CD14-positive monocyte (primary cell): ENCODE data around the gene PRELID3B. TPM values are rescaled to one million over a fixed set of nuclear protein-coding genes. Genes with fewer than 3 reads are reported as not detected.

Experiments used
- DNase-seq, 3 donors: peaks; one replicate each; pipeline ENCODE4 v3.0.0-alpha.2; 2011 to 2022
- H2AFZ ChIP-seq: 2 replicates; pipeline ENCODE4 v1.6.0; 2012; ENCODE audit warnings: mild to moderate bottlenecking, low read depth, low read length, inconsistent platforms; ENCODE audit not compliant: insufficient read depth, poor library complexity, severe bottlenecking
- H3K27ac ChIP-seq, 2 donors: 1 replicate in 1 of 2; 2 replicates in 1 of 2; pipeline ENCODE4 v1.5.1; 2012 to 2013; ENCODE audit warnings: low read length in 2 of 2, control low read depth in 1 of 2, inconsistent platforms in 1 of 2, low read depth in 1 of 2, mild to moderate bottlenecking in 1 of 2
- H3K27me3 ChIP-seq, 2 donors: one replicate each; pipeline versions ENCODE4 v1.6.0 to v1.6.1; 2011 to 2013; ENCODE audit warnings: low read length in 2 of 2; ENCODE audit not compliant: control insufficient read depth in 2 of 2, insufficient read depth in 2 of 2
- H3K36me3 ChIP-seq, 2 donors: replicated peaks in 1 of 2; 1 replicate in 1 of 2; 2 replicates in 1 of 2; pipeline versions ENCODE4 v1.5.1 to v1.6.1; 2012 to 2013; ENCODE audit warnings: low read length in 2 of 2, control low read depth in 1 of 2, inconsistent platforms in 1 of 2, mild to moderate bottlenecking in 1 of 2; ENCODE audit not compliant: insufficient read depth in 2 of 2, control insufficient read depth in 1 of 2
- H3K4me1 ChIP-seq, 2 donors: 1 replicate in 1 of 2; 2 replicates in 1 of 2; pipeline versions ENCODE4 v1.5.1 to v1.6.1; 2012 to 2013; ENCODE audit warnings: low read length in 2 of 2, control low read depth in 1 of 2, inconsistent platforms in 1 of 2, mild to moderate bottlenecking in 1 of 2, moderate library complexity in 1 of 2; ENCODE audit not compliant: insufficient read depth in 2 of 2, control insufficient read depth in 1 of 2
- H3K4me2 ChIP-seq: replicated peaks from 2 replicates; pipeline ENCODE3; 2012; ENCODE audit warnings: low read length, moderate library complexity, mild to moderate bottlenecking; ENCODE audit not compliant: poor library complexity, severe bottlenecking; ENCODE audit errors: extremely low read depth
- H3K4me3 ChIP-seq, 3 experiments: fragments of 200-600 bp in 1 of 3; sonication (generic) in 1 of 3; replicated peaks in 1 of 3; 1 replicate in 2 of 3; 2 replicates in 1 of 3; pipeline ENCODE4 v1.5.1; 2011 to 2013; ENCODE audit warnings: low read length in 3 of 3, mild to moderate bottlenecking in 3 of 3, control low read depth in 2 of 3, low read depth in 2 of 3, inconsistent platforms in 1 of 3, moderate library complexity in 1 of 3
- H3K79me2 ChIP-seq: 2 replicates; pipeline ENCODE4 v1.6.0; 2012; ENCODE audit warnings: mild to moderate bottlenecking, control low read depth, inconsistent platforms, low read length, moderate library complexity; ENCODE audit not compliant: insufficient read depth
- H3K9ac ChIP-seq: 2 replicates; pipeline ENCODE4 v1.6.0; 2017; ENCODE audit warnings: low read length, mild to moderate bottlenecking; ENCODE audit not compliant: insufficient read depth, poor library complexity, severe bottlenecking
- H3K9me3 ChIP-seq, 2 donors: replicated peaks in 1 of 2; 1 replicate in 1 of 2; 2 replicates in 1 of 2; pipeline versions ENCODE4 v1.5.1 to v1.6.1; 2012 to 2013; ENCODE audit warnings: low read length in 2 of 2, control low read depth in 1 of 2; ENCODE audit not compliant: control insufficient read depth in 1 of 2, insufficient read depth in 1 of 2
- H4K20me1 ChIP-seq: 2 replicates; pipeline ENCODE4 v1.6.0; 2012; ENCODE audit warnings: mild to moderate bottlenecking, low read length, control low read depth, moderate library complexity; ENCODE audit not compliant: insufficient read depth
- H3K27ac Mint-ChIP-seq, 7 donors: one replicate each; pipeline ENCODE4 v1.8.0; 2020; ENCODE audit warnings: mild to moderate bottlenecking in 7 of 7, mixed read lengths in 7 of 7, moderate library complexity in 6 of 7, inconsistent platforms in 2 of 7
- H3K27me3 Mint-ChIP-seq, 3 donors: one replicate each; pipeline ENCODE4 v1.8.0; 2021 to 2022; ENCODE audit warnings: low read depth in 3 of 3, mild to moderate bottlenecking in 3 of 3, mixed read lengths in 3 of 3, moderate library complexity in 3 of 3, inconsistent platforms in 1 of 3
- H3K36me3 Mint-ChIP-seq, 2 donors: one replicate each; pipeline ENCODE4 v1.8.0; 2020; ENCODE audit warnings: mixed read lengths in 2 of 2, inconsistent platforms in 1 of 2, mild to moderate bottlenecking in 1 of 2
- H3K4me1 Mint-ChIP-seq: one replicate; pipeline ENCODE4 v1.8.0; 2020; ENCODE audit warnings: mild to moderate bottlenecking, mixed read lengths
- H3K4me3 Mint-ChIP-seq, 2 donors: one replicate each; pipeline ENCODE4 v1.8.0; 2020; ENCODE audit warnings: mild to moderate bottlenecking in 2 of 2, mixed read lengths in 2 of 2, moderate library complexity in 1 of 2
- H3K9me3 Mint-ChIP-seq, 7 donors: one replicate each; pipeline ENCODE4 v1.8.0; 2020 to 2022; ENCODE audit warnings: mixed read lengths in 7 of 7, mild to moderate bottlenecking in 6 of 7, moderate library complexity in 6 of 7, inconsistent platforms in 2 of 7
- WGBS: methylation state at CpG from one replicate; pipeline ENCODE4 v1.1.5; 2013; ENCODE audit warnings: missing lambda C conversion rate; ENCODE audit not compliant: insufficient coverage; 5-methylcytosine and 5-hydroxymethylcytosine counted together
- intact Hi-C, 2 donors: fragments of 100-400 bp; cut with micrococcal nuclease; formaldehyde crosslinking; loops; one replicate each; pipeline versions ENCODE4 v1.15.0 to v1.15.1; 2023
- polyA plus RNA-seq, 3 donors: library from polyadenylated mRNA; depleted of rRNA in 1 of 3; unstranded in 2 of 3; stranded (reverse) in 1 of 3; fragments of 300-500 nt in 2 of 3; fragments of >200 nt in 1 of 3; fragmentation: Illumina TruSeq in 2 of 3; gene quantifications; 1 replicate in 2 of 3; 2 replicates in 1 of 3; pipeline ENCODE4 v1.2.3, GENCODE V29; 2012 to 2021
- TF ChIP-seq, protein P1 (sequence below): fragments of 200-600 bp; IDR thresholded peaks from one replicate; pipeline ENCODE4 v1.8.0; 2022; ENCODE audit warnings: antibody characterized with exemption, mild to moderate bottlenecking

PRELID3B gene
- polyA plus RNA-seq, 3 donors: 16.9 to 21.0 (median 20.1) TPM

DNA sequence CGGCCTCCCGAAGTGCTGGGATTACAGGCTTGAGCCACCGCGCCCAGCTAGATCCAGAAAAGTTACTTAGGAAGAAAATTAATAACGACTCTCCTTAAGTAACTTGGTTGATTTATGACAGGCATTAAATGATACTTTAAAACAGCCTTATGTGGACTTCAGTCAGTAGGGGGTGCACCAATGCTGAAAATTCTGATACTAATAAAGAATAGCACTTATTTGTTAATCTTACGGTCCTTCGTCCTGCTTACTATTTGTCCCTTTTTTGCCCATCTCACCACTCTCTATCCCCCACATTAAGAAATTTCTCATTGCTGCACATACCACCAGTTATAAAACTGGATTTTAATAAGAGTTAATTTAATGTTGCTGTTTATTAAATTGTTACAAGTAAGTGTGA, 12.7 kb upstream of the PRELID3B start:
- no peaks in the 10 kb centered on the region for H4K20me1 ChIP-seq
- Mint-ChIP-seq H3K27me3 (peaks cover 1 to 24% (median 21%) of the 10 kb centered on the region in 3 donors), H3K36me3 (no peaks in the 10 kb centered on the region), H3K4me1 (no peaks in the 10 kb centered on the region), H3K27ac (no peak overlapping the region), H3K9me3 (peaks cover 0 to 4% (median 0%) of the 10 kb centered on the region in 7 donors), H3K4me3 (no peak overlapping the region)
- H3K4me2 ChIP-seq: no peak overlapping the region
- DNase-seq: no peak
- H3K9me3 ChIP-seq: no peaks in the 10 kb centered on the region
- no peak overlapping the region for H2AFZ ChIP-seq
- H3K27me3 ChIP-seq: peaks cover 15 to 33% of the 10 kb centered on the region in 2 donors
- H3K9ac ChIP-seq: no peak overlapping the region
- no peaks in the 10 kb centered on the region for H3K79me2 ChIP-seq
- WGBS: 80% methylated on average over 1 of the region's 7 CpGs
- no peak overlapping the region for H3K27ac ChIP-seq
- intact Hi-C loops: no loop called here
- TF ChIP-seq, protein P1, sequence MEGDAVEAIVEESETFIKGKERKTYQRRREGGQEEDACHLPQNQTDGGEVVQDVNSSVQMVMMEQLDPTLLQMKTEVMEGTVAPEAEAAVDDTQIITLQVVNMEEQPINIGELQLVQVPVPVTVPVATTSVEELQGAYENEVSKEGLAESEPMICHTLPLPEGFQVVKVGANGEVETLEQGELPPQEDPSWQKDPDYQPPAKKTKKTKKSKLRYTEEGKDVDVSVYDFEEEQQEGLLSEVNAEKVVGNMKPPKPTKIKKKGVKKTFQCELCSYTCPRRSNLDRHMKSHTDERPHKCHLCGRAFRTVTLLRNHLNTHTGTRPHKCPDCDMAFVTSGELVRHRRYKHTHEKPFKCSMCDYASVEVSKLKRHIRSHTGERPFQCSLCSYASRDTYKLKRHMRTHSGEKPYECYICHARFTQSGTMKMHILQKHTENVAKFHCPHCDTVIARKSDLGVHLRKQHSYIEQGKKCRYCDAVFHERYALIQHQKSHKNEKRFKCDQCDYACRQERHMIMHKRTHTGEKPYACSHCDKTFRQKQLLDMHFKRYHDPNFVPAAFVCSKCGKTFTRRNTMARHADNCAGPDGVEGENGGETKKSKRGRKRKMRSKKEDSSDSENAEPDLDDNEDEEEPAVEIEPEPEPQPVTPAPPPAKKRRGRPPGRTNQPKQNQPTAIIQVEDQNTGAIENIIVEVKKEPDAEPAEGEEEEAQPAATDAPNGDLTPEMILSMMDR: peak; percentile 18
- no peaks in the 10 kb centered on the region for H3K4me1 ChIP-seq
- H3K4me3 ChIP-seq: no peak overlapping the region
- H3K36me3 ChIP-seq: no peaks in the 10 kb centered on the region

DNA sequence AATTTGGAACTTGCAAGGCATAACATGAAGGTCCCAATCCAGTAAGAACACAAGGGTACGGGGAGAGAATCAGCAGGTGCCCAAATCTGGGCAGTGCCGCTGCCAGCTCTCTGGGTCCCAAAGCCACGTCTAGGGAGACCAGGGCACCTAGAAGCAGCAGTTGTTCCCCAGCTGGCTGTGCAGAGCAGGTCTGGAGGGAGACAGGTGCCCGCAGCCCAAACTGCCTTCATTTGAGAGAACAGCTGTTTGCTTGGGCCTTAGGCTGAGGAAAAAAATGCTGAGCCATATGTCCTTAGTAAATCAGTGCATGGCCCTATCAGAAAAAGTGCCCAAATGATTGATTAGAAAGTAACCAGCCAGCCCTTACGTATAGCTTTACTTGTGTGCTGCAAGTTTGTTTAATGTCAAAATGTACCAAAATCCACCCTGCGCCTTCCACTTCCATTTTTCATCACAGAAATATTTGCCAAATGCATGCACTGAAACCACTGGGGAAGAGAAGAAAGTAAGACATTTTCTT, 9.1 kb upstream of the PRELID3B start:
- H3K9me3 Mint-ChIP-seq: peaks cover 0 to 4% (median 0%) of the 10 kb centered on the region in 7 donors
- H3K36me3 Mint-ChIP-seq: no peaks in the 10 kb centered on the region
- Histone ChIP-seq H3K36me3 (no peaks in the 10 kb centered on the region), H4K20me1 (no peaks in the 10 kb centered on the region), H3K4me1 (no peaks in the 10 kb centered on the region), H3K27ac (no peak overlapping the region), H2AFZ (no peak overlapping the region), H3K4me2 (no peak overlapping the region), H3K79me2 (no peaks in the 10 kb centered on the region), H3K9ac (no peak overlapping the region), H3K9me3 (no peaks in the 10 kb centered on the region), H3K4me3 (no peak overlapping the region), H3K27me3 (peaks cover 17 to 35% of the 10 kb centered on the region in 2 donors)
- WGBS: 94% methylated on average over 4 of the region's 6 CpGs
- H3K27ac Mint-ChIP-seq: no peak overlapping the region
- H3K4me1 Mint-ChIP-seq: peaks cover 4% of the 10 kb centered on the region
- intact Hi-C loops: no loop called here
- no peak for DNase-seq
- TF ChIP-seq, protein P1: no peak
- H3K27me3 Mint-ChIP-seq: peaks cover 7 to 29% (median 21%) of the 10 kb centered on the region in 3 donors
- H3K4me3 Mint-ChIP-seq: no peak overlapping the region
